ENCODE data around the gene DACH1.

- TF ChIP-seq EP300 (IDR thresholded peaks at IDR 0.05) (no peak), POLR2A (IDR thresholded peaks at IDR 0.05) (no peak)
- TF ChIP-seq, protein P1, sequence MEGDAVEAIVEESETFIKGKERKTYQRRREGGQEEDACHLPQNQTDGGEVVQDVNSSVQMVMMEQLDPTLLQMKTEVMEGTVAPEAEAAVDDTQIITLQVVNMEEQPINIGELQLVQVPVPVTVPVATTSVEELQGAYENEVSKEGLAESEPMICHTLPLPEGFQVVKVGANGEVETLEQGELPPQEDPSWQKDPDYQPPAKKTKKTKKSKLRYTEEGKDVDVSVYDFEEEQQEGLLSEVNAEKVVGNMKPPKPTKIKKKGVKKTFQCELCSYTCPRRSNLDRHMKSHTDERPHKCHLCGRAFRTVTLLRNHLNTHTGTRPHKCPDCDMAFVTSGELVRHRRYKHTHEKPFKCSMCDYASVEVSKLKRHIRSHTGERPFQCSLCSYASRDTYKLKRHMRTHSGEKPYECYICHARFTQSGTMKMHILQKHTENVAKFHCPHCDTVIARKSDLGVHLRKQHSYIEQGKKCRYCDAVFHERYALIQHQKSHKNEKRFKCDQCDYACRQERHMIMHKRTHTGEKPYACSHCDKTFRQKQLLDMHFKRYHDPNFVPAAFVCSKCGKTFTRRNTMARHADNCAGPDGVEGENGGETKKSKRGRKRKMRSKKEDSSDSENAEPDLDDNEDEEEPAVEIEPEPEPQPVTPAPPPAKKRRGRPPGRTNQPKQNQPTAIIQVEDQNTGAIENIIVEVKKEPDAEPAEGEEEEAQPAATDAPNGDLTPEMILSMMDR (IDR thresholded peaks at IDR 0.05) = no peak
Measured at GRCh38 chr13:71797517-71797916, 69.5 kb downstream of the DACH1 start.

All from tibial nerve (tissue), 4 donors.